Uterus (tissue), 4 donors: ENCODE measurements around the gene SLC44A2. TPM values are rescaled to one million over a fixed set of nuclear protein-coding genes. Genes with fewer than 3 reads are reported as not detected.

Experiments
- DNase-seq, 2 donors: peaks; one replicate each; pipeline ENCODE4 v3.0.0-alpha.2; 2019 to 2020
- H3K27ac ChIP-seq, 2 donors: fragments of 200-600 bp; sonication (generic); 1 replicate in 1 of 2; 2 replicates in 1 of 2; pipeline ENCODE4 v1.5.1; 2016 to 2018
- H3K27me3 ChIP-seq, 2 donors: fragments of 200-600 bp; sonication (generic); one replicate each; pipeline ENCODE4 v1.5.1; 2018 to 2019; ENCODE audit warnings: control low read depth in 1 of 2
- H3K36me3 ChIP-seq, 2 donors: fragments of 200-600 bp; sonication (generic); one replicate each; pipeline ENCODE4 v1.5.1; 2019; ENCODE audit warnings: control low read depth in 1 of 2
- H3K4me1 ChIP-seq, 2 donors: fragments of 200-600 bp; sonication (generic); one replicate each; pipeline ENCODE4 v1.5.1; 2018 to 2019; ENCODE audit warnings: control low read depth in 1 of 2
- H3K4me3 ChIP-seq, 2 donors: fragments of 200-600 bp; sonication (generic); 1 replicate in 1 of 2; 2 replicates in 1 of 2; pipeline ENCODE4 v1.5.1; 2018 to 2019; ENCODE audit warnings: mild to moderate bottlenecking in 1 of 2
- H3K9me3 ChIP-seq, 2 donors: fragments of 200-600 bp; sonication (generic); one replicate each; pipeline ENCODE4 v1.5.1; 2019; ENCODE audit warnings: control low read depth in 1 of 2
- CTCF ChIP-seq, 4 experiments: fragments of 200-600 bp in 2 of 4; fragments of 450-650 bp in 2 of 4; sonication (generic) in 2 of 4; IDR thresholded peaks; one replicate each; pipeline ENCODE4 v1.5.1; 2016 to 2019; ENCODE audit warnings: antibody characterized with exemption in 4 of 4, mild to moderate bottlenecking in 2 of 4, moderate library complexity in 1 of 4
- POLR2A ChIP-seq, 2 donors: fragments of 450-650 bp; IDR thresholded peaks; one replicate each; pipeline ENCODE4 v1.6.1; 2016; ENCODE audit warnings: antibody characterized with exemption in 2 of 2, mild to moderate bottlenecking in 1 of 2, moderate library complexity in 1 of 2
- intact Hi-C: fragments of 100-400 bp; cut with DNase I; formaldehyde crosslinking; loops from one replicate; pipeline ENCODE4 v1.15.1; 2023; ENCODE audit warnings: low total_unique reads
- total RNA-seq, 4 donors: library from RNA; depleted of rRNA in 3 of 4; stranded (reverse); fragments of >200 nt in 3 of 4; gene quantifications; one replicate each; pipeline versions ENCODE4 v1.1.0 to v1.2.4, GENCODE V29; 2014 to 2023
- donor health status: DM: yes; HTN: yes; CAD: no.

Gene SLC44A2
- total RNA-seq, 4 donors from 2014 or later: 38.5 to 107 (median 65.8) TPM

GRCh38 chr19:10641248-10641647 lies 15.9 kb downstream of the SLC44A2 start:
- TF ChIP-seq POLR2A (IDR thresholded peaks at IDR 0.05) (no peak), CTCF (IDR thresholded peaks at IDR 0.05) (no peak)
- no peaks in the 10 kb centered on the region for H3K27me3 ChIP-seq
- intact Hi-C loops: loop anchor here (5.0 kb wide), 1 partner anchor 59 kb away; no protein-coding TSS in a partner anchor
- no peak overlapping the region for H3K27ac ChIP-seq
- H3K4me3 ChIP-seq: no peak overlapping the region
- H3K9me3 ChIP-seq: no peaks in the 10 kb centered on the region
- no peak for DNase-seq
- no peaks in the 10 kb centered on the region for H3K36me3 ChIP-seq
- H3K4me1 ChIP-seq: peaks cover 0 to 5% of the 10 kb centered on the region in 2 donors

- no peaks in the 10 kb centered on the region for H3K36me3 ChIP-seq
- H3K4me3 ChIP-seq: no peak overlapping the region
- TF ChIP-seq CTCF (IDR thresholded peaks at IDR 0.05) (no peak), POLR2A (IDR thresholded peaks at IDR 0.05) (no peak)
- peaks cover 0 to 5% of the 10 kb centered on the region in 2 donors for H3K4me1 ChIP-seq
- H3K27ac ChIP-seq: no peak overlapping the region
- H3K9me3 ChIP-seq: no peaks in the 10 kb centered on the region
- no peaks in the 10 kb centered on the region for H3K27me3 ChIP-seq
- no peak for DNase-seq
- intact Hi-C loops: loop anchor here (5.0 kb wide), 1 partner anchor 60 kb away; no protein-coding TSS in a partner anchor
These were observed 17.3 kb downstream of the SLC44A2 start for GRCh38 chr19:10642473-10643171.

- H3K27ac ChIP-seq: peak overlapping the region; percentile 53 to 55
- intact Hi-C loops: loop anchor here (5.0 kb wide), 1 partner anchor 61 kb away; no protein-coding TSS in a partner anchor
- H3K36me3 ChIP-seq: no peaks in the 10 kb centered on the region
- H3K27me3 ChIP-seq: no peaks in the 10 kb centered on the region
- TF ChIP-seq POLR2A (IDR thresholded peaks at IDR 0.05) (no peak), CTCF (IDR thresholded peaks at IDR 0.05) (no peak)
- H3K4me3 ChIP-seq: no peak overlapping the region
- H3K4me1 ChIP-seq: peaks cover 0 to 5% of the 10 kb centered on the region in 2 donors
- no peaks in the 10 kb centered on the region for H3K9me3 ChIP-seq
- DNase-seq: no peak
These were observed 18.0 kb downstream of the SLC44A2 start for GRCh38 chr19:10643172-10643967.

DNA sequence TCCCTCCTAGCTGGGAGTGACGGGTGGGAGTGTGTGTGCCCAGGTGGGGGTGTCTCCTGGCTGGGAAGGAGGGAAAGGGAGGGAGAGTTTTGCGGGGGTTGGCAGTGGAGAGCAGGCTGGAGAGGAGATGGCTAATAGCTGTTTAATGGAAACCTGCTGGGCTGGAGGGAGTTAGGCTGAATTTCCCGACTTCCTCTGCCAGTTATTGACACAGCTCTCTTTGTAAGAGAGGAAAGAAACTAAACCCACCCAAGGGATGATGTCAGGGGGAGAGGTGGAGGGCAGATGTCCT lies 18.6 kb downstream of the SLC44A2 start:
- H3K36me3 ChIP-seq: no peaks in the 10 kb centered on the region
- H3K4me1 ChIP-seq: peaks cover 0 to 5% of the 10 kb centered on the region in 2 donors
- intact Hi-C loops: loop anchor here (5.0 kb wide), 1 partner anchor 62 kb away; no protein-coding TSS in a partner anchor

More for the DNA sequence above, 18.6 kb downstream of the SLC44A2 start:
- H3K27ac ChIP-seq: peak overlapping the region; percentile 53 to 55
- no peaks in the 10 kb centered on the region for H3K27me3 ChIP-seq
- TF ChIP-seq POLR2A (IDR thresholded peaks at IDR 0.05): no peak
- no peak for TF ChIP-seq CTCF (IDR thresholded peaks at IDR 0.05)
- H3K4me3 ChIP-seq: no peak overlapping the region
- DNase-seq: no peak
- no peaks in the 10 kb centered on the region for H3K9me3 ChIP-seq
